Stomach (tissue), 4 donors: ENCODE measurements around the gene EID2B.

Experiments
- CTCF ChIP-seq, 7 experiments: fragments of 450-650 bp in 4 of 7; fragments of 200-600 bp in 3 of 7; sonication (generic) in 3 of 7; IDR thresholded peaks; one replicate each; pipeline ENCODE4 v1.5.1; 2016 to 2019; ENCODE audit warnings: antibody characterized with exemption in 7 of 7, control low read depth in 2 of 7, mild to moderate bottlenecking in 1 of 7
- POLR2A ChIP-seq, 4 donors: fragments of 450-650 bp; IDR thresholded peaks; one replicate each; pipeline ENCODE4 v1.6.1; 2016; ENCODE audit warnings: antibody characterized with exemption in 4 of 4, control low read depth in 2 of 4, mild to moderate bottlenecking in 1 of 4, moderate library complexity in 1 of 4

GRCh38 chr19:39506944-39507714 is 25.5 kb downstream of the EID2B start:
- TF ChIP-seq POLR2A (IDR thresholded peaks at IDR 0.05) (no peak), CTCF (IDR thresholded peaks at IDR 0.05) (no peak)
